AG10803 (cell line): ENCODE data around the gene OVOL1.

Source experiments
- DNase-seq: peaks from one replicate; pipeline ENCODE4 v3.0.0; 2010; ENCODE audit warnings: low read depth
- H3K4me3 ChIP-seq: 2 replicates; pipeline ENCODE4 v1.5.1; 2011; ENCODE audit warnings: mild to moderate bottlenecking, low read length, control low read depth
- TF ChIP-seq, protein P1 (sequence below): conservative IDR thresholded peaks from 2 replicates; pipeline ENCODE4 v1.5.1; 2011; ENCODE audit warnings: mild to moderate bottlenecking, low read length, control low read depth, inconsistent platforms

Gene OVOL1

GRCh38 chr11:65781962-65782815 is 4.7 kb upstream of the OVOL1 start:
- DNase-seq = no peak
- TF ChIP-seq, protein P1, sequence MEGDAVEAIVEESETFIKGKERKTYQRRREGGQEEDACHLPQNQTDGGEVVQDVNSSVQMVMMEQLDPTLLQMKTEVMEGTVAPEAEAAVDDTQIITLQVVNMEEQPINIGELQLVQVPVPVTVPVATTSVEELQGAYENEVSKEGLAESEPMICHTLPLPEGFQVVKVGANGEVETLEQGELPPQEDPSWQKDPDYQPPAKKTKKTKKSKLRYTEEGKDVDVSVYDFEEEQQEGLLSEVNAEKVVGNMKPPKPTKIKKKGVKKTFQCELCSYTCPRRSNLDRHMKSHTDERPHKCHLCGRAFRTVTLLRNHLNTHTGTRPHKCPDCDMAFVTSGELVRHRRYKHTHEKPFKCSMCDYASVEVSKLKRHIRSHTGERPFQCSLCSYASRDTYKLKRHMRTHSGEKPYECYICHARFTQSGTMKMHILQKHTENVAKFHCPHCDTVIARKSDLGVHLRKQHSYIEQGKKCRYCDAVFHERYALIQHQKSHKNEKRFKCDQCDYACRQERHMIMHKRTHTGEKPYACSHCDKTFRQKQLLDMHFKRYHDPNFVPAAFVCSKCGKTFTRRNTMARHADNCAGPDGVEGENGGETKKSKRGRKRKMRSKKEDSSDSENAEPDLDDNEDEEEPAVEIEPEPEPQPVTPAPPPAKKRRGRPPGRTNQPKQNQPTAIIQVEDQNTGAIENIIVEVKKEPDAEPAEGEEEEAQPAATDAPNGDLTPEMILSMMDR = no peak
- no peak overlapping the region for H3K4me3 ChIP-seq

DNA sequence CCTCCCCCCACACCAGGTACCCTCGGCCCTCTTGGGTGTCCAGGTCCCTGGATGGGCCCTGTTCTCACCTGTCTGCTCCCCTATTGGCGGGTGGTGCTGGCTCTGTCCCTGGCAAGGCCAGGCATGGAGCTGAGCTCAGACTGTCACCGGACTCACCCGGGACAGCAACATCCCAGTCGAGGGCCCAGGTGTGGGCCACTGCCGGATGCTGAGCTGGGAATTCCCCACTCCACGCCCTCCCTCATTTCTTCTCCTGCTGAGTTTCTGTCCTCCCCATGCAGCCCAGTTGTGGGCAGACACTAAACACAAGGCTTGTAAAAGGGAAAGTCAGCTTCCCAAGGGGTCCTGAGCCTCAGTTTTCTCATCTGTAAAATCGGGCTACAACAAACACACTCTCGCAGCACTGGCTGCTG is 4.0 kb upstream of the OVOL1 start:
- H3K4me3 ChIP-seq = no peak overlapping the region
- no peak for DNase-seq
- TF ChIP-seq, protein P1 = no peak

DNA sequence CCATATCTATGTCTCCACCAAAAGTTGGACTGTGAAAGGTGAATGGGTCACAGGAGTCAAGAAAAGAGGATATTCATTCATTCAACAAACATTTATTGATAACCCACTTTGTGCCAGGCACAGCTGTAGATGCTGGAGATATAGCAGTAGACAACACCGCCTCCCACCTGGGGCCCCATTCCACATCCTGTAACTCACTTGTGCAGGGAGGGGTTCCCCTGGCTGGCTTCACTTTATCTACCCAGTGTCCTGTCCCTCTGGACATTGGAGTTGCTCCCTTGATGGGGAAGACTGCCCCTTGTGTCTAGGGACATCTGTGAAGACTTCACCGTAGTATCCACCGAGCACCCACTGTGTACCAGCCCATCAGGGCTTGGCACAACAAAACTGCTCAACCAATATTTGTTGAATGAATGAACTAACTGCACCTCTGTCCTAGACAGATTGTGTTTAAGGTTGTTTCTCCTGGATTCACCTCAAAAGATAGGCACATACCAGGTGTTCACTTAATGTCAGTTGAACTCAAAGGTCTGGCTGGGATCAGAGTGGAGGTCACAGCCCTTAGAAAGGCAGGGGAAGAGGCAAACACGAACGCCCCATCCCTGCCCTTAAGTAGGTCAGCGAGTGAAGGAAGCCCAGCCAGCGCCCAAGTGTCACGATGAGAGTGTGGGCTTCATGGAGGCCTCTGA is 1.4 kb upstream of the OVOL1 start:
- DNase-seq = no peak
- TF ChIP-seq, protein P1 = no peak
- H3K4me3 ChIP-seq = no peak overlapping the region

GRCh38 chr11:65786008-65786785 is 666 bp upstream of the OVOL1 start:
- DNase-seq = no peak
- TF ChIP-seq, protein P1 = no peak
- H3K4me3 ChIP-seq = no peak overlapping the region

GRCh38 chr11:65787649-65788622 is 1.1 kb downstream of the OVOL1 start:
- TF ChIP-seq, protein P1 = no peak
- no peak for DNase-seq
- H3K4me3 ChIP-seq = no peak overlapping the region

DNA sequence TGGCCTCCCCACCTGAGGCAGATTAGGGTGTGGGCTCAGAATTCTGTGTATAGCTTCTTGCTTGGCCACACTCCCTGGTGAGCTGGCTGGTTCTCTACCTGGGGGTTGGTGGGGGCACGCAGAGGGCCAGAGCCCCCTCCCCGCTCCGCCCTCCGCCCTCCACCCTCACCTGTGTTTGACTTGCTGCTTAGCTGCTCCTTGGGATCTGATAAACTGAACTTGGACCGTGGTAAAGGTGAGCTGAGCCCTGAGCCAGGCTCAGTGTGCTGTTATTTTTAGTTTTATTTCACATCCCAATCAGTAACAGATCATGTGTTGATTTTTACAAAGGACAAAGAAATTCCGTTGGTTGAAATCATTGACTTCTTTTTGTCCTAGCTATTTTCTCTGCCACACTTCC is 2.0 kb downstream of the OVOL1 start:
- TF ChIP-seq, protein P1 = no peak
- no peak overlapping the region for H3K4me3 ChIP-seq
- DNase-seq = no peak
